Measurements from ENCODE around the gene UPP2.

UPP2 gene

DNA sequence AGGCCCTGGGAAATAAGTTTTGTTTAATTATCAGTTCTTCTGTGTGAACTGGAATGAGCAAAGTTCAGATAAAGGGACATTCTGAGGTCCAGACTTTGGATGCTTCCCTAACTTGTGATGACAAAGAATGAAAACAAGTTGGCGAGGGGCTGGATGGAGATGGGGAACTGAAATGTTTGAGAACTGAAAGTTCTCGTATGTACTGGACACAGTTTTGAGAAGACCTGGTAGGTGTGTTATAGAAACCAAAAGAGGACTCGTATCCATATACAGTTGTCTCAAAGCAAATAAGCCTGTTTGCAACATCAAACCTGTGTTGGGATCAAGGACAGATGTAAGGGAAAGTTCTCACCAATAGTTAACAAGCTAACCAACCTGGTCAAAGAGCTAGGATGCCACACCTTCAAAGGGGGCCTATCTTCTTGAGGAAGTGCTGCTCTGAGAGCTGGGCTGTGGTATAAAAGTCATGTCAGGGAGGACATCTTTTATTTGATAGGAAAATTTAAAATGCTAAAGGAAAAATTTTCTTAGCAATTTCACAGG is at the start of gene UPP2:
Gene UPP2, plus strand, starts transcription at position 493 of the 543 bp plus-strand sequence. CDS start 188 bp downstream, outside the sequence.
- DNase-seq (ENCODE audit: extremely low read depth in 1 of 2, low read depth in 1 of 2) = no peak

GRCh38 chr2:158052761-158053160 is 48.9 kb upstream of the UPP2 start:
- no peak for DNase-seq (ENCODE audit: extremely low read depth in 1 of 2, low read depth in 1 of 2)

DNA sequence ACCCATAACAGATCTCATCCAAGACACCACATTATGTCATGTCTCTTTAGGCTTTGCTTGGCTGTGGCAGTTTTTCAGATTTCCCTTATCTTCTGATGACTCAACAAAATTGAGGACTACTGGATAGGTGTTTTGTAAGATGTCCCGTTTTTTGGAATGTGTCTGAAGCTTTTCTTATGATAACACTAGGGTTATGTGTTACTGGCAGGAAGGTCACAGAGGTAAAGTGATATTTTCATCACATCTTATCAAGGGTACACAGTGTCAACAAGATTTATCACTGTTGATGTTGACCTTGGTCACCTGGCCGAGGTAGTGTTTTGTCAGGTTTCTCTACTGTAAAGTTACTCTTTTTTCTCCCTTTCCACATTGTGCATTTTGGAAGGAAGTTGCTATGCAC is 44.8 kb upstream of the UPP2 start:
- DNase-seq (ENCODE audit: extremely low read depth in 1 of 2, low read depth in 1 of 2) = no peak

GRCh38 chr2:158060160-158060834 is 41.4 kb upstream of the UPP2 start:
- DNase-seq (ENCODE audit: extremely low read depth in 1 of 2, low read depth in 1 of 2) = no peak

DNA sequence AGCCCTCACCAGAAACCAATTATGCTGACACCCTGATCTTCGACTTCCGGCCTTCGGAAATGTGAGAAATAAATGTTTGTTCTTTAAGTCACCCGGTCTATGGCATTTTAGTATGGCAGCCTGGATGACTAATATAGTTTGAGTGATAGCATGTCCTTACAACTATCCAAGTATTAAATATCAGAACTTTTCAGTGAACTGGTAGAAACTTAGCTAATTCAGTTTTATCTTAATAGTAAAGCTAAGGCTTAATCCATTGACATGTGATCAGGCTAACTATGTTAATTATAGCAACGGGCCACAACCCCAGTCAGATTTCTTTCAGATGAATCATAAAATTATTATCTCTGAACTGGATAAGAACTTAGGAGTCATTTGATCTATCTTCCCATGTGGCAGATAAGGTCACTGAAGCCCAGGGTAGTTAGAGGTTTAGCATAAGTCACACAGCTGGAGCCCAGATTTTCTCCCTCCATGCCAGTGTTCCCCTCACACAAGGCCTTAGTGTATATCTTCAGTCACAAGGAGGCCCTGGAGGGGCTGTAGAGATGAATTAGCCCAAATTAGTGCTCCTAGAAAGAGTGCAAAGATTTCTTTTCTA is 40.7 kb upstream of the UPP2 start:
- DNase-seq (ENCODE audit: extremely low read depth in 1 of 2, low read depth in 1 of 2) = no peak

GRCh38 chr2:158061763-158062162 is 39.9 kb upstream of the UPP2 start:
- no peak for DNase-seq (ENCODE audit: extremely low read depth in 1 of 2, low read depth in 1 of 2)

DNA sequence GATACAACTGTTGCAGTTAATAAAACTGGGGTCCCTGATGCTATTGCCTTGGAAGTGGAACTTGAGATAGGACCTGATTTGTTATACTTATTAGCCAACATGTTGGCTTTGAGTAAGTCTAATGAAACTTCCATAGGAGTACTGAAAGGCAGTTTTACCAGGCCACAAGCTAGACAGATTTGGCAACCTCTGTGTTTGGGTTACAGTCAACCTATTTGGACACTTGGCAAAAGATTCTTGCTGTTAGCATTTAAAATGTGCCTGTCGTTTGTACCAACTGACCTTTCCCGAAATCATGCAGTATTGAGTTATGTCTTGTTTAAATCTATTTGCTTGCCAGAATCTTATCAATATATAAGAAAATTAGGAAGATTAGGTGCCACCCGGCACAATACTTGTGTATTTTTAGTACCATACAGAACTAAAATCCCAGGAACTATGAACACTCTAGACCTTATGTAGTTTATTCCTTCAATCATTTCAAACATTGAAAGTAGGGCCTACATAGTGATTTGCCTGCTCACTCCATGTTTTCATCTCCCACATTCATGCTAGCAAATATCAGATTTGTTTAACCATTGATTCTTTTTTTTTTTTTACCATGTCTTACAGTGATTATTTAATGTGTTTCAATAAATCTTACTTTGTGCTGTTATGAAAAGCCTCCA is 35.5 kb upstream of the UPP2 start:
- no peak for DNase-seq (ENCODE audit: extremely low read depth in 1 of 2, low read depth in 1 of 2)

DNA sequence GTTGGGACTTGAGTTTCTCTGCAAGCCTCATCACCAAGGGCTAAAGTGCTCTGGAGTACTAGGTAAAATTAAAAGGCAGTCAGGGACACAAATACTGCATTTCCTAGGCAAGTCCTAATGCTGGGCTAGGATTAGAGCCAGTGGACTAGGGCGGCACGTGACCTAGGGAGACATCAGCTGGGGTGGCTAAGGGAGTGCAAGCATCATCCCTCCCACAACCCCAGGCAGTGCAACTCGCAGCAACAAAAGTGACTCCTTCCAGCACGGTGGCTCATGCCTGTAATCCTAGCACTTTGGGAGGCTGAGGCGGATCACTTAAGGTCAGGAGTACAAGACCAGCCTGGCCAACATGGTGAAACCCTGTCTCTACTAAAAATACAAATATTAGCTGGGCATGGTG is 30.7 kb upstream of the UPP2 start:
- no peak for DNase-seq (ENCODE audit: extremely low read depth in 1 of 2, low read depth in 1 of 2)

GRCh38 chr2:158072361-158072760 is 29.3 kb upstream of the UPP2 start:
- DNase-seq (ENCODE audit: extremely low read depth in 1 of 2, low read depth in 1 of 2) = no peak

DNA sequence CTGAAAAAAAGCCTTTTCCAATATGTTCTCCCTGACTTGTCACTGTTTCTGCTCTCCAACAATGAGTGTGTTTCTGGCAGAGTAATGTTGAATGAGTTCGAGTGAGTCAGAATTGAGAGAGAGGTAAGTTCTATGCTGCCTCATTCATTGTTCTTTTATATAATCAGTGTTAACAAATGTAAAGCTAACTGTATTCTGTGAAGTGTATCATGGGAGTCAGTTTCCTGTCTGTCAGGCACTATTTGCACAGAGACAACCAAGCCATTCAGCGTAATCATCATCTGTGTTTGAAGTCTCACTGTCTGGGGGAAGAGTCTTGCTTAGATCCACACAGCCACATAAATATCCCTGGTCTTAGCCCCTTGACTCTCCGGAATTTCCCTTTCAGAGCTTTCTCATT is 22.0 kb upstream of the UPP2 start:
- no peak for DNase-seq (ENCODE audit: extremely low read depth in 1 of 2, low read depth in 1 of 2)

DNA sequence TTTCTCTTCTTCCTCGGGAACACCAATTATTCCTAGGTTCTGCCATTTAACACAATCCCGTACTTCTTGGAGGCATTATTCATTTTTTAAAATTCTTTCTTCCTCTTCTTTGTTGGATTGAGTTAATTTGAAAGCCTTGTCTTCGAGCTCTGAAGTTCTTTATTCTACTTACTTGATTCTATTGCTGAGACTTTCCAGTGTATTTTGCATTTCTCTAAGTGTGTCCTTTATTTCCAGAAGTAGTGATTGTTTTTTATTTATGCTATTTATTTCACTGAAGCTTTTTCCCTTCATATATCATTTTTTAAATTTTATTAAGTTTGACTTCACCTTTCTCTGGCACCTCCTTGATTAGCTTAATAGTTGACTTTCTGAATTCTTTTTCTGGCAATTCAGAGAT is 13.6 kb upstream of the UPP2 start:
- no peak for DNase-seq (ENCODE audit: extremely low read depth in 1 of 2, low read depth in 1 of 2)

GRCh38 chr2:158089322-158089721 is 12.4 kb upstream of the UPP2 start:
- DNase-seq (ENCODE audit: extremely low read depth in 1 of 2, low read depth in 1 of 2) = no peak

DNA sequence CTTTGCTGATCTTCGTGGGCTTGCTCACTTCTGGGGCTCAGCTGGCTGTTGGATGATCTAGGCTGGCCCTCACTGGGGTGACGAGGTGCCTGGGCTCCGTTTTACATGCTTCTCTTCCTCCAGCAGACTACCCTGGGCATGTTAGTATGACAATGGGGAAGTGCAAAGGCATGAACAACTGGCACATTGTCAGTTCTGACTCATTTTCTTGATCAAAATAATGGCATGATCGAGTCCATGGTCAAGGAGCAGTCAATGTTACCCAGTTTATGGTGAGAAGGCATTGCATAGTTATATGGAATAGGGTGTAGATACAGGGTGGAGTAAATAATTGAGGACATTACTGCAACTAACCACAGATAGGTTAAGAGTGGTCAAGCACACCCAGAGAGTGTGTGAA is 10.0 kb upstream of the UPP2 start:
- DNase-seq (ENCODE audit: extremely low read depth in 1 of 2, low read depth in 1 of 2) = no peak

DNA sequence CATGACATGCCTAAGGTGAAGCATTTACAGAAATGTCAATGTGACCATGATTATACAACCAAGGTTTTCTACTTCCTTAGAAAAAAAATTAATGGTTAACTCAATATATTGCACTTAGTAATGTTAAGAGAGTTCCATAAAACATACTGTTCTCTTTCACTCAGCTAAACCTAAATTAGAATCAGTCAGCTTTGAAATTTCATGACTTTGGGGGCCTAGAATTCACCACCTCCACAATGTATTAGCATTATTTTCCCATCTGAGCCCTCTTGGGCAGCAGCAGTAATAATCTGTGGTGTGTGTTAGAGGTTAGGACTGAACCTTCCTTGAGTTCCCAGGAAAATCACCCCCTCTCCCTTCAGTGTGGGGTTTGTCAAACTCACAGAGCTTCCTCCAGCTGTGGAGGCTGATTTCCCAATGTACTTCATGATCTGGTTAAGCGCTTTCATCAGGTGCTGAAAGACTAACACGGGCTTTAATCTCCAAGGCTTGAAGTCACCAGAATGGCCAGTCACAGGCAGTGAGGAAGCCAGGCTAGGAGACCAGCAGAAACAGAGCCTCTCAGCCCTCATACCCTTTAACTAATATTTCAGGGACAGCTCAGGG is 7.1 kb upstream of the UPP2 start:
- no peak for DNase-seq (ENCODE audit: extremely low read depth in 1 of 2, low read depth in 1 of 2)

DNA sequence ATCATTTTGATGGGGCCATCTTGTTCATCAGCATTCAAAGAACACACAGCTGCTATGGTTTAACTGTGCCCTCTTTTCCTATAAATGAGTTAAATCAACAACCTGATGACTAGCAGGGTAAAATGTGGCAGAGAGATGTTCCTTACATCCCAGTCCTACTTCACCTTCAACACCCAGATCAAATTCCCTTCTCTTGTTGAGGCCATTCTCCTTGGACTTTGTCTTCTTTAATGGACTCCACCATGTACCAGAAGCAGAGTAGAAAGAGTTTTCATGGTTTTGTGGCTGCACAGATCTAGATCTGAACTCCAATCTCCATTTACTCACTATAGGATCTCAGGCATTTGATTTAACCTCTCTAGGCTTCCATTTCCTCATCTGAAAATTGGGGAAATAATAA is 6.4 kb upstream of the UPP2 start:
- DNase-seq (ENCODE audit: extremely low read depth in 1 of 2, low read depth in 1 of 2) = no peak

- no peak for DNase-seq (ENCODE audit: extremely low read depth in 1 of 2, low read depth in 1 of 2)
Measured at GRCh38 chr2:158095912-158096311, 5.8 kb upstream of the UPP2 start.

- no peak for DNase-seq (ENCODE audit: extremely low read depth in 1 of 2, low read depth in 1 of 2)
Measured at GRCh38 chr2:158097481-158097880, 4.2 kb upstream of the UPP2 start.

DNA sequence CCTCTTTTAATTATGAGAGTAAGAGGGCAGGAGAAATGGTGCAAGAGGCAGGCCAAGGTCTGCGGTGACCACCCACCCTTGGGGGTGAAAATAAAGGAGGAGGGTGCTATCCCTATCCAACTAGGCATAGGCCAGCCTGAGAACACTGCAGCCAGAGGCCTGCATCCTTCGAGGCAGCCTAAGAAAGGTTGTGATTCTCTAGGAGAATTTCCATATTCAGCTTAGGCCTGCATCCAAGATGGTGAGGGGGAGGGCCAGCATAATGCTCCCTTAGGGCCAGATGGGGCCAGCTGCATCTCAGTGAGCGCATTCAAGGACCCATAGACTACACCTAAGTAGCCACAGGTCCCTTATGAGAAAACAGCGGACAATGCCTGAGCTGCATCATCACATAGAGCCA is 3.5 kb upstream of the UPP2 start:
- DNase-seq (ENCODE audit: extremely low read depth in 1 of 2, low read depth in 1 of 2) = no peak

DNA sequence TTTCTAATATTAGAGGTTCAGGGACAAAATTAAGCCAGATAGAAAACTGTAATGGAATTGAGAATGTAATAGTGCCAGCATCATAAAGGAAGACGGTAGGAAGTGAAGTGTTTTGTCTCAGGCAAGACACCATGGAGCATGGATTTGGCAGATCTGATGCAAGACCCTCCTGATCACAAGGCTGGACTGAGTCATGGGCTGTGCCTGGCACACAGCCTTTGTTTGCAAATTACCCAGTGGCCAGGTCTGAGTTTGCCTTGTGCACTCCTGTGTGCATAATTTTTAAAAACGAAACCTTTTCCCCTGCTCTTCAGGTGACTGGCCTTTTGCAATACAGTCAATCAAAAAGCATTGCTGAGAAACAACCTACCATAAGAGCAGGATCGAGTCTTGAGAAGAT is 2.0 kb upstream of the UPP2 start:
- DNase-seq (ENCODE audit: extremely low read depth in 1 of 2, low read depth in 1 of 2) = no peak

GRCh38 chr2:158100411-158100810 is 1.3 kb upstream of the UPP2 start:
- no peak for DNase-seq (ENCODE audit: extremely low read depth in 1 of 2, low read depth in 1 of 2)

- DNase-seq (ENCODE audit: extremely low read depth in 1 of 2, low read depth in 1 of 2) = no peak
Measured at GRCh38 chr2:158102446-158102845, 770 bp downstream of the UPP2 start.
